ENCODE data around the gene HCFC1R1.

Gene HCFC1R1

GRCh38 chr16:2991566-2992261 is 32.0 kb downstream of the HCFC1R1 start:
- no peak for DNase-seq

- DNase-seq = no peak
These were observed 32.9 kb downstream of the HCFC1R1 start for GRCh38 chr16:2990891-2991290.

GRCh38 chr16:2988590-2989099 is 35.1 kb downstream of the HCFC1R1 start:
- no peak for DNase-seq

GRCh38 chr16:2987833-2988232 is 35.9 kb downstream of the HCFC1R1 start:
- no peak for DNase-seq

- DNase-seq = no peak
These were observed 36.5 kb downstream of the HCFC1R1 start for GRCh38 chr16:2987286-2987685.

GRCh38 chr16:2986623-2987188 is 37.0 kb downstream of the HCFC1R1 start:
- no peak for DNase-seq

- no peak for DNase-seq
These were observed 37.8 kb downstream of the HCFC1R1 start for GRCh38 chr16:2985893-2986355.

GRCh38 chr16:2985462-2985861 is 38.3 kb downstream of the HCFC1R1 start:
- no peak for DNase-seq

- no peak for DNase-seq
These were observed 40.0 kb downstream of the HCFC1R1 start for GRCh38 chr16:2983706-2984136.

- no peak for DNase-seq
These were observed 41.3 kb downstream of the HCFC1R1 start for GRCh38 chr16:2982402-2982801.

GRCh38 chr16:2981899-2982250 is 41.9 kb downstream of the HCFC1R1 start:
- no peak for DNase-seq

GRCh38 chr16:2981177-2981898 is 42.4 kb downstream of the HCFC1R1 start:
- no peak for DNase-seq

GRCh38 chr16:2980227-2981176 is 43.2 kb downstream of the HCFC1R1 start, which contains the start of gene PKMYT1:
TSS of gene PKMYT1 (minus strand) at chr16:2980446. CDS start at chr16:2979657, 789 bp downstream.
- DNase-seq = no peak

- DNase-seq = no peak
These were observed 44.0 kb downstream of the HCFC1R1 start for GRCh38 chr16:2979669-2980226.

- no peak for DNase-seq
These were observed 46.3 kb downstream of the HCFC1R1 start for GRCh38 chr16:2977440-2977839.

- DNase-seq = no peak
These were observed 47.1 kb downstream of the HCFC1R1 start for GRCh38 chr16:2976673-2977072.

- DNase-seq = no peak
These were observed 47.5 kb downstream of the HCFC1R1 start for GRCh38 chr16:2976201-2976600.

- no peak for DNase-seq
These were observed 48.5 kb downstream of the HCFC1R1 start for GRCh38 chr16:2975161-2975795.

GRCh38 chr16:2974319-2975056 is 49.3 kb downstream of the HCFC1R1 start:
- no peak for DNase-seq

- DNase-seq = no peak
These were observed 50.0 kb downstream of the HCFC1R1 start for GRCh38 chr16:2973605-2974318.

Data from cortex of kidney (tissue), 1 donor.